GM23338 (cell line): ENCODE data around the gene VWA5A. TPM values are rescaled to one million over a fixed set of nuclear protein-coding genes. Genes with fewer than 3 reads are reported as not detected.

Experiments
- ATAC-seq: fragments of 200-7000 bp; cut with Tn5 transposase; 3 replicates; pipeline ENCODE4 v1.9.1; 2020
- DNase-seq: peaks from one replicate; pipeline ENCODE4 v3.0.0-alpha.2; 2015; ENCODE audit warnings: low spot score
- H2AFZ ChIP-seq: fragments of 200-600 bp; sonication (generic); 2 replicates; pipeline ENCODE4 v1.8.0; 2016; ENCODE audit warnings: antibody characterized with exemption, mild to moderate bottlenecking, moderate library complexity
- H3F3A ChIP-seq: fragments of 200-600 bp; sonication (generic); replicated peaks from 2 replicates; pipeline ENCODE4 v1.8.0; 2017; ENCODE audit warnings: antibody characterized with exemption, mixed run types, low read depth
- H3K27ac ChIP-seq: fragments of 200-600 bp; sonication (generic); 2 replicates; pipeline ENCODE4 v1.6.1; 2016; ENCODE audit warnings: low read depth
- H3K27me3 ChIP-seq: fragments of 200-600 bp; sonication (generic); 2 replicates; pipeline ENCODE4 v1.8.0; 2016; ENCODE audit warnings: mild to moderate bottlenecking, mixed run types, moderate library complexity; ENCODE audit not compliant: insufficient read depth
- H3K36me3 ChIP-seq: fragments of 200-600 bp; sonication (generic); 2 replicates; pipeline ENCODE4 v1.8.0; 2016; ENCODE audit warnings: mild to moderate bottlenecking; ENCODE audit not compliant: insufficient read depth
- H3K4me1 ChIP-seq: fragments of 200-600 bp; sonication (generic); 2 replicates; pipeline ENCODE4 v1.8.0; 2016; ENCODE audit warnings: mild to moderate bottlenecking, moderate library complexity; ENCODE audit not compliant: insufficient read depth
- H3K4me2 ChIP-seq: fragments of 200-600 bp; sonication (generic); 2 replicates; pipeline ENCODE4 v1.7.1; 2017; ENCODE audit warnings: mixed run types
- H3K4me3 ChIP-seq: fragments of 200-600 bp; sonication (generic); 2 replicates; pipeline ENCODE4 v1.6.1; 2016; ENCODE audit warnings: mixed run types
- H3K79me2 ChIP-seq: fragments of 200-600 bp; sonication (generic); replicated peaks from 2 replicates; pipeline ENCODE4 v1.8.0; 2017; ENCODE audit warnings: mild to moderate bottlenecking; ENCODE audit not compliant: insufficient read depth
- H3K9me2 ChIP-seq: fragments of 200-600 bp; sonication (generic); 2 replicates; pipeline ENCODE4 v1.8.0; 2017; ENCODE audit not compliant: insufficient read depth
- H4K20me1 ChIP-seq: fragments of 200-600 bp; sonication (generic); replicated peaks from 2 replicates; pipeline ENCODE4 v1.8.0; 2017; ENCODE audit warnings: mild to moderate bottlenecking; ENCODE audit not compliant: insufficient read depth
- H3K27ac Mint-ChIP-seq: 2 replicates; pipeline ENCODE4 v1.8.0; 2020; ENCODE audit warnings: inconsistent platforms, mild to moderate bottlenecking, moderate library complexity, mixed read lengths
- H3K27me3 Mint-ChIP-seq: 3 replicates; pipeline ENCODE4 v1.8.0; 2022; ENCODE audit warnings: low read depth, mild to moderate bottlenecking, moderate library complexity, mixed read lengths, inconsistent platforms; ENCODE audit not compliant: insufficient read depth, poor library complexity
- H3K36me3 Mint-ChIP-seq: 3 replicates; pipeline ENCODE4 v1.8.0; 2021; ENCODE audit warnings: low read depth, mild to moderate bottlenecking, inconsistent platforms, moderate library complexity, mixed read lengths
- H3K4me1 Mint-ChIP-seq: 3 replicates; pipeline ENCODE4 v1.8.0; 2020; ENCODE audit warnings: mild to moderate bottlenecking, inconsistent platforms, mixed read lengths
- H3K4me3 Mint-ChIP-seq: 3 replicates; pipeline ENCODE4 v1.8.0; 2021; ENCODE audit warnings: moderate library complexity, mild to moderate bottlenecking, inconsistent platforms, mixed read lengths
- H3K9me3 Mint-ChIP-seq: 3 replicates; pipeline ENCODE4 v1.8.0; 2020; ENCODE audit warnings: moderate library complexity, mild to moderate bottlenecking, inconsistent platforms, mixed read lengths
- CREB1 ChIP-seq: fragments of 250-450 bp; sonication (Bioruptor Pico); IDR thresholded peaks from 2 replicates; pipeline ENCODE4 v1.5.0; 2020; ENCODE audit warnings: low read depth, mild to moderate bottlenecking, moderate library complexity
- EZH2 ChIP-seq: fragments of 200-600 bp; sonication (generic); IDR thresholded peaks from one replicate; pipeline ENCODE4 v1.8.0; 2017; ENCODE audit warnings: antibody characterized with exemption, mild to moderate bottlenecking, low read depth; ENCODE audit not compliant: unreplicated experiment
- JUNB ChIP-seq: IDR thresholded peaks from one replicate; pipeline ENCODE4 v1.6.1; 2016; ENCODE audit warnings: antibody characterized with exemption; ENCODE audit not compliant: unreplicated experiment
- POLR2AphosphoS5 ChIP-seq: IDR thresholded peaks from 2 replicates; pipeline ENCODE4 v1.6.1; 2016; ENCODE audit warnings: antibody characterized with exemption, low read depth
- long read RNA-seq: library from polyadenylated mRNA; unstranded; transcript quantifications from one replicate; pipeline ENCODE4 v2.0.0, GENCODE V29; 2020; ENCODE audit not compliant: unreplicated experiment
- polyA plus RNA-seq: library from polyadenylated mRNA; unstranded; fragments of >200 nt; fragmentation: Nextera tagmentation; extraction: Ambion mirVana; gene quantifications from 2 replicates; pipeline ENCODE4 v1.2.1, GENCODE V29; 2016
- total RNA-seq: library from RNA; depleted of rRNA; stranded (reverse); fragments of >200 nt; shearing (Covaris generic); gene quantifications from 2 replicates; pipeline ENCODE4 v1.2.3, GENCODE V29; 2014; rRNA removed
- TF ChIP-seq, protein P1 (sequence below): IDR thresholded peaks from 2 replicates; pipeline ENCODE4 v1.6.1; 2016; ENCODE audit warnings: antibody characterized with exemption
- TF ChIP-seq, protein P2 (sequence below): fragments of 250-450 bp; sonication (Bioruptor Pico); IDR thresholded peaks from 2 replicates; pipeline ENCODE4 v1.5.0; 2020; ENCODE audit warnings: mild to moderate bottlenecking, moderate library complexity

Gene VWA5A, protein sequence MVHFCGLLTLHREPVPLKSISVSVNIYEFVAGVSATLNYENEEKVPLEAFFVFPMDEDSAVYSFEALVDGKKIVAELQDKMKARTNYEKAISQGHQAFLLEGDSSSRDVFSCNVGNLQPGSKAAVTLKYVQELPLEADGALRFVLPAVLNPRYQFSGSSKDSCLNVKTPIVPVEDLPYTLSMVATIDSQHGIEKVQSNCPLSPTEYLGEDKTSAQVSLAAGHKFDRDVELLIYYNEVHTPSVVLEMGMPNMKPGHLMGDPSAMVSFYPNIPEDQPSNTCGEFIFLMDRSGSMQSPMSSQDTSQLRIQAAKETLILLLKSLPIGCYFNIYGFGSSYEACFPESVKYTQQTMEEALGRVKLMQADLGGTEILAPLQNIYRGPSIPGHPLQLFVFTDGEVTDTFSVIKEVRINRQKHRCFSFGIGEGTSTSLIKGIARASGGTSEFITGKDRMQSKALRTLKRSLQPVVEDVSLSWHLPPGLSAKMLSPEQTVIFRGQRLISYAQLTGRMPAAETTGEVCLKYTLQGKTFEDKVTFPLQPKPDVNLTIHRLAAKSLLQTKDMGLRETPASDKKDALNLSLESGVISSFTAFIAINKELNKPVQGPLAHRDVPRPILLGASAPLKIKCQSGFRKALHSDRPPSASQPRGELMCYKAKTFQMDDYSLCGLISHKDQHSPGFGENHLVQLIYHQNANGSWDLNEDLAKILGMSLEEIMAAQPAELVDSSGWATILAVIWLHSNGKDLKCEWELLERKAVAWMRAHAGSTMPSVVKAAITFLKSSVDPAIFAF
- total RNA-seq (13.5 and 15.2 TPM in 2 replicates), polyA plus RNA-seq (10.0 and 10.4 TPM in 2 replicates)
- long read RNA-seq, full-length matches to known transcripts: 12 of 13 reads
- long read RNA-seq, partial matches to known transcripts: 1 of 13 reads
- long read RNA-seq, other reads (novel, unspliced or antisense): 0 of 13 reads

DNA sequence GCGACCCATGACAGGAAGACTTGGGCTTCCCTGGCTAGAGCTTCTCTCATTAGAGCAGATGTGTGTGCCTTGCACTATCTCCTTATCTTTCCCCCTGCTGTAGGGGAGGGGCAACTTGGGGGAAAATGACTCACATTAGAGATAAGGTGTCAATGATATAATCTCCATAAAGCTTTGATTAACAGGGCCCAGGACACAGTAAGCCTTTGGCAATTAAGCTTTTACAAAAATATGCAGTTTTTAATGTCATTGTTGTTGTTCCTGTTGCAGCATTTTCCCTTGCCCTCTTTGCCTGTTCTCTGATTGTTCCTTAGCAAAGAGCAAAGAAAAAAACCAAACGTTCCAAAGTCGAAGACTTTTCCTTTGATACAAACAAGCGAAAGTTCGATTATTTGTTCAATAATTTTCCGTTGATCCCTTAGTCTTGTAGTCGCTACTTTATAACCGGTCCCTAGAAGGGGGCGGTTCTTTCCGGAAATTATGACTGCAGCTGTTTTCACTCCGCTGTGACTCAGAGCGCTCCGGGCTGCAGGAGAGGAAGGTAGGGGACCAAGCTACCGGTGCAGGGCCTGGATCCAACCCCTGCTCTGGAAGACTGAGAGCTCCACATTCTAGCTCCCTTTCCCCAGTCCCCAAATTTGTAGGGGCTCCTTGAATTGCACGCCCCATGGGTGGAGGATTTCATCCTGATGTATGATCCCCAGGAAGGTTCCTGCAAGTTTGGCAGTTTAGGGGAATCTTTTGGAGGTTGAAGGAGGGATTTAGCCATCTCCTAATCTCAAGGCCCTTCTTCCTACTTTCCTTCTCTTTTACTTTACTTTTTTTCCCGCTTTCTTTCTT lies at the start of gene VWA5A:
Gene VWA5A, plus strand, starts transcription at position 509 of the 840 bp plus-strand sequence. CDS start 2,062 bp downstream, outside the sequence.
- H3K4me1 ChIP-seq: peaks cover 13% of the 10 kb centered on the region; the same call in 1 of the 2 replicates
- peak within 1 kb of the TSS; percentile 77 for H3K4me2 ChIP-seq
- peak within 1 kb of the TSS; percentile 56 for H3K4me3 ChIP-seq
- peaks cover 26% of the 10 kb centered on the region for H3K36me3 Mint-ChIP-seq
- H3F3A ChIP-seq: no peaks in the 10 kb centered on the region
- H3K79me2 ChIP-seq: no peaks in the 10 kb centered on the region
- H3K27ac Mint-ChIP-seq: peak within 1 kb of the TSS; percentile 90
- peak; percentile 98 for ATAC-seq
- H3K9me3 Mint-ChIP-seq: no peaks in the 10 kb centered on the region
- H3K27ac ChIP-seq: 0 out of 2 replicates have a peak within 1 kb of the TSS, but pooled peaks have one; percentile 12
- H3K4me3 Mint-ChIP-seq: peak within 1 kb of the TSS; percentile 89
- H3K4me1 Mint-ChIP-seq: peaks cover 10% of the 10 kb centered on the region; the same call in 2 of the 3 replicates
- TF ChIP-seq CREB1 (CRISPR knock-in tag) (peak; percentile 53), EZH2 (no peak), JUNB (peak; percentile 92), POLR2AphosphoS5 (peak; percentile 92)
- TF ChIP-seq, protein P1, sequence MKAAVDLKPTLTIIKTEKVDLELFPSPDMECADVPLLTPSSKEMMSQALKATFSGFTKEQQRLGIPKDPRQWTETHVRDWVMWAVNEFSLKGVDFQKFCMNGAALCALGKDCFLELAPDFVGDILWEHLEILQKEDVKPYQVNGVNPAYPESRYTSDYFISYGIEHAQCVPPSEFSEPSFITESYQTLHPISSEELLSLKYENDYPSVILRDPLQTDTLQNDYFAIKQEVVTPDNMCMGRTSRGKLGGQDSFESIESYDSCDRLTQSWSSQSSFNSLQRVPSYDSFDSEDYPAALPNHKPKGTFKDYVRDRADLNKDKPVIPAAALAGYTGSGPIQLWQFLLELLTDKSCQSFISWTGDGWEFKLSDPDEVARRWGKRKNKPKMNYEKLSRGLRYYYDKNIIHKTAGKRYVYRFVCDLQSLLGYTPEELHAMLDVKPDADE: 0 out of 2 replicates have a peak, but pooled peaks have one; percentile 7
- TF ChIP-seq, protein P2, sequence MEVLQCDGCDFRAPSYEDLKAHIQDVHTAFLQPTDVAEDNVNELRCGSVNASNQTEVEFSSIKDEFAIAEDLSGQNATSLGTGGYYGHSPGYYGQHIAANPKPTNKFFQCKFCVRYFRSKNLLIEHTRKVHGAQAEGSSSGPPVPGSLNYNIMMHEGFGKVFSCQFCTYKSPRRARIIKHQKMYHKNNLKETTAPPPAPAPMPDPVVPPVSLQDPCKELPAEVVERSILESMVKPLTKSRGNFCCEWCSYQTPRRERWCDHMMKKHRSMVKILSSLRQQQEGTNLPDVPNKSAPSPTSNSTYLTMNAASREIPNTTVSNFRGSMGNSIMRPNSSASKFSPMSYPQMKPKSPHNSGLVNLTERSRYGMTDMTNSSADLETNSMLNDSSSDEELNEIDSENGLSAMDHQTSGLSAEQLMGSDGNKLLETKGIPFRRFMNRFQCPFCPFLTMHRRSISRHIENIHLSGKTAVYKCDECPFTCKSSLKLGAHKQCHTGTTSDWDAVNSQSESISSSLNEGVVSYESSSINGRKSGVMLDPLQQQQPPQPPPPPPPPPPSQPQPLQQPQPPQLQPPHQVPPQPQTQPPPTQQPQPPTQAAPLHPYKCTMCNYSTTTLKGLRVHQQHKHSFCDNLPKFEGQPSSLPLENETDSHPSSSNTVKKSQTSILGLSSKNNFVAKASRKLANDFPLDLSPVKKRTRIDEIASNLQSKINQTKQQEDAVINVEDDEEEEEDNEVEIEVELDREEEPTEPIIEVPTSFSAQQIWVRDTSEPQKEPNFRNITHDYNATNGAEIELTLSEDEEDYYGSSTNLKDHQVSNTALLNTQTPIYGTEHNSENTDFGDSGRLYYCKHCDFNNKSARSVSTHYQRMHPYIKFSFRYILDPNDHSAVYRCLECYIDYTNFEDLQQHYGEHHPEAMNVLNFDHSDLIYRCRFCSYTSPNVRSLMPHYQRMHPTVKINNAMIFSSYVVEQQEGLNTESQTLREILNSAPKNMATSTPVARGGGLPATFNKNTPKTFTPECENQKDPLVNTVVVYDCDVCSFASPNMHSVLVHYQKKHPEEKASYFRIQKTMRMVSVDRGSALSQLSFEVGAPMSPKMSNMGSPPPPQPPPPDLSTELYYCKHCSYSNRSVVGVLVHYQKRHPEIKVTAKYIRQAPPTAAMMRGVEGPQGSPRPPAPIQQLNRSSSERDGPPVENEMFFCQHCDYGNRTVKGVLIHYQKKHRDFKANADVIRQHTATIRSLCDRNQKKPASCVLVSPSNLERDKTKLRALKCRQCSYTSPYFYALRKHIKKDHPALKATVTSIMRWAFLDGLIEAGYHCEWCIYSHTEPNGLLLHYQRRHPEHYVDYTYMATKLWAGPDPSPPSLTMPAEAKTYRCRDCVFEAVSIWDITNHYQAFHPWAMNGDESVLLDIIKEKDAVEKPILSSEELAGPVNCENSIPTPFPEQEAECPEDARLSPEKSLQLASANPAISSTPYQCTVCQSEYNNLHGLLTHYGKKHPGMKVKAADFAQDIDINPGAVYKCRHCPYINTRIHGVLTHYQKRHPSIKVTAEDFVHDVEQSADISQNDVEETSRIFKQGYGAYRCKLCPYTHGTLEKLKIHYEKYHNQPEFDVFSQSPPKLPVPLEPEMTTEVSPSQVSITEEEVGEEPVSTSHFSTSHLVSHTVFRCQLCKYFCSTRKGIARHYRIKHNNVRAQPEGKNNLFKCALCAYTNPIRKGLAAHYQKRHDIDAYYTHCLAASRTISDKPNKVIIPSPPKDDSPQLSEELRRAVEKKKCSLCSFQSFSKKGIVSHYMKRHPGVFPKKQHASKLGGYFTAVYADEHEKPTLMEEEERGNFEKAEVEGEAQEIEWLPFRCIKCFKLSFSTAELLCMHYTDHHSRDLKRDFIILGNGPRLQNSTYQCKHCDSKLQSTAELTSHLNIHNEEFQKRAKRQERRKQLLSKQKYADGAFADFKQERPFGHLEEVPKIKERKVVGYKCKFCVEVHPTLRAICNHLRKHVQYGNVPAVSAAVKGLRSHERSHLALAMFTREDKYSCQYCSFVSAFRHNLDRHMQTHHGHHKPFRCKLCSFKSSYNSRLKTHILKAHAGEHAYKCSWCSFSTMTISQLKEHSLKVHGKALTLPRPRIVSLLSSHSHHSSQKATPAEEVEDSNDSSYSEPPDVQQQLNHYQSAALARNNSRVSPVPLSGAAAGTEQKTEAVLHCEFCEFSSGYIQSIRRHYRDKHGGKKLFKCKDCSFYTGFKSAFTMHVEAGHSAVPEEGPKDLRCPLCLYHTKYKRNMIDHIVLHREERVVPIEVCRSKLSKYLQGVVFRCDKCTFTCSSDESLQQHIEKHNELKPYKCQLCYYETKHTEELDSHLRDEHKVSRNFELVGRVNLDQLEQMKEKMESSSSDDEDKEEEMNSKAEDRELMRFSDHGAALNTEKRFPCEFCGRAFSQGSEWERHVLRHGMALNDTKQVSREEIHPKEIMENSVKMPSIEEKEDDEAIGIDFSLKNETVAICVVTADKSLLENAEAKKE (CRISPR knock-in tag): no peak; the same call in 1 of the 2 replicates
- no peaks in the 10 kb centered on the region for H4K20me1 ChIP-seq
- no peaks in the 10 kb centered on the region for H3K9me2 ChIP-seq
- H3K27me3 Mint-ChIP-seq: peaks cover 9% of the 10 kb centered on the region
- peak within 1 kb of the TSS; percentile 78 for H2AFZ ChIP-seq
- H3K36me3 ChIP-seq: no peaks in the 10 kb centered on the region
- no peaks in the 10 kb centered on the region for H3K27me3 ChIP-seq
- peak; percentile 95 for DNase-seq
